GM23338 (cell line): ENCODE data around the gene SHISA3. TPM values are rescaled to one million over a fixed set of nuclear protein-coding genes. Genes with fewer than 3 reads are reported as not detected.

Experiments
- ATAC-seq: fragments of 200-7000 bp; cut with Tn5 transposase; 3 replicates; pipeline ENCODE4 v1.9.1; 2020
- DNase-seq: peaks from one replicate; pipeline ENCODE4 v3.0.0-alpha.2; 2015; ENCODE audit warnings: low spot score
- H2AFZ ChIP-seq: fragments of 200-600 bp; sonication (generic); 2 replicates; pipeline ENCODE4 v1.8.0; 2016; ENCODE audit warnings: antibody characterized with exemption, mild to moderate bottlenecking, moderate library complexity
- H3F3A ChIP-seq: fragments of 200-600 bp; sonication (generic); replicated peaks from 2 replicates; pipeline ENCODE4 v1.8.0; 2017; ENCODE audit warnings: antibody characterized with exemption, mixed run types, low read depth
- H3K27ac ChIP-seq: fragments of 200-600 bp; sonication (generic); 2 replicates; pipeline ENCODE4 v1.6.1; 2016; ENCODE audit warnings: low read depth
- H3K27me3 ChIP-seq: fragments of 200-600 bp; sonication (generic); 2 replicates; pipeline ENCODE4 v1.8.0; 2016; ENCODE audit warnings: mild to moderate bottlenecking, mixed run types, moderate library complexity; ENCODE audit not compliant: insufficient read depth
- H3K36me3 ChIP-seq: fragments of 200-600 bp; sonication (generic); 2 replicates; pipeline ENCODE4 v1.8.0; 2016; ENCODE audit warnings: mild to moderate bottlenecking; ENCODE audit not compliant: insufficient read depth
- H3K4me1 ChIP-seq: fragments of 200-600 bp; sonication (generic); 2 replicates; pipeline ENCODE4 v1.8.0; 2016; ENCODE audit warnings: mild to moderate bottlenecking, moderate library complexity; ENCODE audit not compliant: insufficient read depth
- H3K4me2 ChIP-seq: fragments of 200-600 bp; sonication (generic); 2 replicates; pipeline ENCODE4 v1.7.1; 2017; ENCODE audit warnings: mixed run types
- H3K4me3 ChIP-seq: fragments of 200-600 bp; sonication (generic); 2 replicates; pipeline ENCODE4 v1.6.1; 2016; ENCODE audit warnings: mixed run types
- H3K79me2 ChIP-seq: fragments of 200-600 bp; sonication (generic); replicated peaks from 2 replicates; pipeline ENCODE4 v1.8.0; 2017; ENCODE audit warnings: mild to moderate bottlenecking; ENCODE audit not compliant: insufficient read depth
- H3K9me2 ChIP-seq: fragments of 200-600 bp; sonication (generic); 2 replicates; pipeline ENCODE4 v1.8.0; 2017; ENCODE audit not compliant: insufficient read depth
- H4K20me1 ChIP-seq: fragments of 200-600 bp; sonication (generic); replicated peaks from 2 replicates; pipeline ENCODE4 v1.8.0; 2017; ENCODE audit warnings: mild to moderate bottlenecking; ENCODE audit not compliant: insufficient read depth
- H3K27ac Mint-ChIP-seq: 2 replicates; pipeline ENCODE4 v1.8.0; 2020; ENCODE audit warnings: inconsistent platforms, mild to moderate bottlenecking, moderate library complexity, mixed read lengths
- H3K27me3 Mint-ChIP-seq: 3 replicates; pipeline ENCODE4 v1.8.0; 2022; ENCODE audit warnings: low read depth, mild to moderate bottlenecking, moderate library complexity, mixed read lengths, inconsistent platforms; ENCODE audit not compliant: insufficient read depth, poor library complexity
- H3K36me3 Mint-ChIP-seq: 3 replicates; pipeline ENCODE4 v1.8.0; 2021; ENCODE audit warnings: low read depth, mild to moderate bottlenecking, inconsistent platforms, moderate library complexity, mixed read lengths
- H3K4me1 Mint-ChIP-seq: 3 replicates; pipeline ENCODE4 v1.8.0; 2020; ENCODE audit warnings: mild to moderate bottlenecking, inconsistent platforms, mixed read lengths
- H3K4me3 Mint-ChIP-seq: 3 replicates; pipeline ENCODE4 v1.8.0; 2021; ENCODE audit warnings: moderate library complexity, mild to moderate bottlenecking, inconsistent platforms, mixed read lengths
- H3K9me3 Mint-ChIP-seq: 3 replicates; pipeline ENCODE4 v1.8.0; 2020; ENCODE audit warnings: moderate library complexity, mild to moderate bottlenecking, inconsistent platforms, mixed read lengths
- CREB1 ChIP-seq: fragments of 250-450 bp; sonication (Bioruptor Pico); IDR thresholded peaks from 2 replicates; pipeline ENCODE4 v1.5.0; 2020; ENCODE audit warnings: low read depth, mild to moderate bottlenecking, moderate library complexity
- CTCF ChIP-seq, 2 experiments: fragments of 200-600 bp in 1 of 2; sonication (generic) in 1 of 2; conservative IDR thresholded peaks; 2 replicates each; pipeline versions ENCODE4 v1.5.1 to v1.6.1; 2016 to 2017; ENCODE audit warnings: antibody characterized with exemption in 2 of 2, low read depth in 2 of 2, mild to moderate bottlenecking in 2 of 2, moderate library complexity in 1 of 2
- ETS1 ChIP-seq: IDR thresholded peaks from 2 replicates; pipeline ENCODE4 v1.6.1; 2016; ENCODE audit warnings: antibody characterized with exemption
- EZH2 ChIP-seq: fragments of 200-600 bp; sonication (generic); IDR thresholded peaks from one replicate; pipeline ENCODE4 v1.8.0; 2017; ENCODE audit warnings: antibody characterized with exemption, mild to moderate bottlenecking, low read depth; ENCODE audit not compliant: unreplicated experiment
- EZH2phosphoT487 ChIP-seq: fragments of 200-600 bp; sonication (generic); IDR thresholded peaks from one replicate; pipeline ENCODE4 v1.8.1; 2018; ENCODE audit warnings: antibody characterized with exemption; ENCODE audit not compliant: unreplicated experiment
- JUNB ChIP-seq: IDR thresholded peaks from one replicate; pipeline ENCODE4 v1.6.1; 2016; ENCODE audit warnings: antibody characterized with exemption; ENCODE audit not compliant: unreplicated experiment
- NANOG ChIP-seq: IDR thresholded peaks from 2 replicates; pipeline ENCODE4 v1.6.1; 2016; ENCODE audit warnings: antibody characterized with exemption, borderline replicate concordance
- POLR2AphosphoS5 ChIP-seq: IDR thresholded peaks from 2 replicates; pipeline ENCODE4 v1.6.1; 2016; ENCODE audit warnings: antibody characterized with exemption, low read depth
- STAT1 ChIP-seq: IDR thresholded peaks from one replicate; pipeline ENCODE4 v1.6.1; 2016; ENCODE audit warnings: antibody characterized with exemption; ENCODE audit not compliant: unreplicated experiment
- ZNF114 ChIP-seq: fragments of 250-450 bp; sonication (Bioruptor Pico); IDR thresholded peaks from 2 replicates; pipeline ENCODE4 v1.5.0; 2020; ENCODE audit warnings: mild to moderate bottlenecking, moderate library complexity
- ZNF331 ChIP-seq: fragments of 250-450 bp; sonication (Bioruptor Pico); IDR thresholded peaks from 2 replicates; pipeline ENCODE4 v1.5.0; 2020; ENCODE audit warnings: low read depth, mild to moderate bottlenecking, moderate library complexity
- ZNF462 ChIP-seq: fragments of 250-450 bp; sonication (Bioruptor Pico); IDR thresholded peaks from 2 replicates; pipeline ENCODE4 v1.5.0; 2020; ENCODE audit warnings: mild to moderate bottlenecking, moderate library complexity
- polyA plus RNA-seq: library from polyadenylated mRNA; unstranded; fragments of >200 nt; fragmentation: Nextera tagmentation; extraction: Ambion mirVana; gene quantifications from 2 replicates; pipeline ENCODE4 v1.2.1, GENCODE V29; 2016
- total RNA-seq: library from RNA; depleted of rRNA; stranded (reverse); fragments of >200 nt; shearing (Covaris generic); gene quantifications from 2 replicates; pipeline ENCODE4 v1.2.3, GENCODE V29; 2014
- TF ChIP-seq, protein P1 (sequence below): IDR thresholded peaks from one replicate; pipeline ENCODE4 v1.6.1; 2018; ENCODE audit warnings: antibody characterized with exemption; ENCODE audit not compliant: unreplicated experiment

The SHISA3 gene
- total and polyA plus RNA-seq, 2 experiments from 2014 or later = 4.4 to 5.0 TPM

DNA sequence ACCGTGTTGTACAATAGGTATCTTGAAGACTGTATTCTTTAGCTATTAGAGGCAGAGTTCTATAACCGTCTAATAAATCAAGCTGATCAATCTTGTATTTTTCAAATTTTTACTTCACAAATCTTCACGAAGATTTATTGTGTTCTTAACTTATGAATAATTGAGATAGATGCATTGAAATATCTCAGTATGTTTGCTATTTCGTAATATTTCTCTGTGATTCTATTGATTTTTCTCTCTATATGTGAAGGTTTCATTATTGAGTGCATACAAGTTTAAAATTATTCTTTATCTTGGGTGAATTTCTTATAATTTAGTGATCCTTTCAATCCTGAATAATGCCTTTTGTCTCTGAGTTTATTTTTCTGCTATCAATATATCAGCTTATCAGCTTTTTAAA, 19.8 kb upstream of the SHISA3 start:
- no peaks in the 10 kb centered on the region; the same call in 1 of the 2 replicates for H3K9me2 ChIP-seq
- no peak overlapping the region for H3K4me2 ChIP-seq
- Mint-ChIP-seq H3K27me3 (peaks cover 3% of the 10 kb centered on the region), H3K36me3 (peaks cover 6% of the 10 kb centered on the region; the same call in 2 of the 3 replicates), H3K9me3 (peaks cover 14% of the 10 kb centered on the region), H3K4me3 (no peak overlapping the region), H3K27ac (no peak overlapping the region), H3K4me1 (no peaks in the 10 kb centered on the region; the same call in 2 of the 3 replicates)
- H3K36me3 ChIP-seq = no peaks in the 10 kb centered on the region
- H3K27me3 ChIP-seq = no peaks in the 10 kb centered on the region
- H3K27ac ChIP-seq = no peak overlapping the region
- H3K79me2 ChIP-seq = no peaks in the 10 kb centered on the region
- no peak for DNase-seq
- H3K4me3 ChIP-seq = no peak overlapping the region
- no peaks in the 10 kb centered on the region for H3F3A ChIP-seq
- peaks cover 3% of the 10 kb centered on the region; the same call in 1 of the 2 replicates for H3K4me1 ChIP-seq
- no peaks in the 10 kb centered on the region for H4K20me1 ChIP-seq
- ATAC-seq = no peak
- H2AFZ ChIP-seq = no peak overlapping the region
- TF ChIP-seq STAT1 = no peak
- no peak for TF ChIP-seq ZNF331 (CRISPR knock-in tag)
- TF ChIP-seq CREB1 (CRISPR knock-in tag) = no peak
- no peak for TF ChIP-seq ZNF114 (CRISPR knock-in tag)
- no peak for TF ChIP-seq JUNB
- TF ChIP-seq, protein P1, sequence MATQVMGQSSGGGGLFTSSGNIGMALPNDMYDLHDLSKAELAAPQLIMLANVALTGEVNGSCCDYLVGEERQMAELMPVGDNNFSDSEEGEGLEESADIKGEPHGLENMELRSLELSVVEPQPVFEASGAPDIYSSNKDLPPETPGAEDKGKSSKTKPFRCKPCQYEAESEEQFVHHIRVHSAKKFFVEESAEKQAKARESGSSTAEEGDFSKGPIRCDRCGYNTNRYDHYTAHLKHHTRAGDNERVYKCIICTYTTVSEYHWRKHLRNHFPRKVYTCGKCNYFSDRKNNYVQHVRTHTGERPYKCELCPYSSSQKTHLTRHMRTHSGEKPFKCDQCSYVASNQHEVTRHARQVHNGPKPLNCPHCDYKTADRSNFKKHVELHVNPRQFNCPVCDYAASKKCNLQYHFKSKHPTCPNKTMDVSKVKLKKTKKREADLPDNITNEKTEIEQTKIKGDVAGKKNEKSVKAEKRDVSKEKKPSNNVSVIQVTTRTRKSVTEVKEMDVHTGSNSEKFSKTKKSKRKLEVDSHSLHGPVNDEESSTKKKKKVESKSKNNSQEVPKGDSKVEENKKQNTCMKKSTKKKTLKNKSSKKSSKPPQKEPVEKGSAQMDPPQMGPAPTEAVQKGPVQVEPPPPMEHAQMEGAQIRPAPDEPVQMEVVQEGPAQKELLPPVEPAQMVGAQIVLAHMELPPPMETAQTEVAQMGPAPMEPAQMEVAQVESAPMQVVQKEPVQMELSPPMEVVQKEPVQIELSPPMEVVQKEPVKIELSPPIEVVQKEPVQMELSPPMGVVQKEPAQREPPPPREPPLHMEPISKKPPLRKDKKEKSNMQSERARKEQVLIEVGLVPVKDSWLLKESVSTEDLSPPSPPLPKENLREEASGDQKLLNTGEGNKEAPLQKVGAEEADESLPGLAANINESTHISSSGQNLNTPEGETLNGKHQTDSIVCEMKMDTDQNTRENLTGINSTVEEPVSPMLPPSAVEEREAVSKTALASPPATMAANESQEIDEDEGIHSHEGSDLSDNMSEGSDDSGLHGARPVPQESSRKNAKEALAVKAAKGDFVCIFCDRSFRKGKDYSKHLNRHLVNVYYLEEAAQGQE = no peak
- no peak for TF ChIP-seq ZNF462 (CRISPR knock-in tag)
- TF ChIP-seq NANOG = no peak
- TF ChIP-seq ETS1 = no peak
- TF ChIP-seq EZH2 = no peak
- TF ChIP-seq CTCF (conservative IDR thresholded peaks at IDR 0.05; ENCODE audit: low read depth in 2 of 2) = no peak
- TF ChIP-seq POLR2AphosphoS5 = no peak
- TF ChIP-seq EZH2phosphoT487 = no peak
